Posterior cingulate gyrus (tissue), 11 donors: ENCODE measurements around the gene STK36.

ENCODE experiments used
- DNase-seq, 10 donors: peaks; one replicate each; pipeline versions ENCODE4 v3.0.0 to v3.0.0-alpha.2; 2020 to 2021; ENCODE audit warnings: mixed read lengths in 3 of 10
- intact Hi-C: fragments of 100-400 bp; cut with DNase I; formaldehyde crosslinking; loops from one replicate; pipeline ENCODE4 v1.15.1; 2023

Gene STK36

GRCh38 chr2:218671654-218672566 is at the start of gene STK36, which contains the start of gene RNF25:
STK36 (plus strand) TSS chr2:218672086; CDS start chr2:218672830, 744 bp downstream.
RNF25 (minus strand) TSS chr2:218672002; CDS start chr2:218671970, 32 bp downstream.
- intact Hi-C loops = loop anchor here (1.0 to 5.0 kb wide), 2 partner anchors 13 to 40 kb away; partner anchors contain the start of genes BCS1L, TTLL4 and ZNF142

GRCh38 chr2:218622606-218623365 is 49.1 kb upstream of the STK36 start:
- peak in 1 of 10 donors; percentile 3 for DNase-seq
- intact Hi-C loops = no loop called here

More at GRCh38 chr2:218671654-218672566, at the start of gene STK36, which contains the start of gene RNF25:
- DNase-seq = peak; percentile 83 to 98 (median 90)

GRCh38 chr2:218623366-218623705 is 48.5 kb upstream of the STK36 start:
- intact Hi-C loops = no loop called here
- no peak for DNase-seq

GRCh38 chr2:218626369-218626768 is 45.5 kb upstream of the STK36 start:
- DNase-seq = no peak

GRCh38 chr2:218627939-218628338 is 43.9 kb upstream of the STK36 start:
- intact Hi-C loops = no loop called here
- DNase-seq = no peak

More at GRCh38 chr2:218626369-218626768, 45.5 kb upstream of the STK36 start:
- intact Hi-C loops = no loop called here

GRCh38 chr2:218631837-218632236 is 40.0 kb upstream of the STK36 start:
- no peak for DNase-seq
- intact Hi-C loops = no loop called here

- peak in 1 of 10 donors; percentile 18 for DNase-seq
- intact Hi-C loops = no loop called here
Measured at GRCh38 chr2:218635719-218636118, 36.2 kb upstream of the STK36 start.

GRCh38 chr2:218638372-218638771 is 33.5 kb upstream of the STK36 start:
- intact Hi-C loops = no loop called here
- peak in 1 of 10 donors; percentile 44 for DNase-seq

- intact Hi-C loops = no loop called here
- DNase-seq = peak in 1 of 10 donors; percentile 65
Measured at GRCh38 chr2:218642121-218642656, 29.7 kb upstream of the STK36 start.

- intact Hi-C loops = no loop called here
Measured at GRCh38 chr2:218642786-218643185, 29.1 kb upstream of the STK36 start.

GRCh38 chr2:218643751-218644310 is 28.1 kb upstream of the STK36 start:
- intact Hi-C loops = no loop called here
- peak in 1 of 10 donors; percentile 55 for DNase-seq

More at GRCh38 chr2:218642786-218643185, 29.1 kb upstream of the STK36 start:
- DNase-seq = peak in 1 of 10 donors; percentile 74

- intact Hi-C loops = no loop called here
Measured at GRCh38 chr2:218644721-218645120, 27.2 kb upstream of the STK36 start.

GRCh38 chr2:218645126-218645525 is 26.8 kb upstream of the STK36 start:
- intact Hi-C loops = no loop called here
- DNase-seq = no peak

More at GRCh38 chr2:218644721-218645120, 27.2 kb upstream of the STK36 start:
- DNase-seq = peak in 1 of 10 donors; percentile 74

- intact Hi-C loops = loop anchor here (1.0 kb wide), 1 partner anchor 242 kb away; no protein-coding TSS in a partner anchor
- peak in 9 of 10 donors; percentile 36 to 91 (median 42) for DNase-seq
Measured at GRCh38 chr2:218648088-218648786, 23.6 kb upstream of the STK36 start.

GRCh38 chr2:218648787-218649100 is 23.1 kb upstream of the STK36 start:
- intact Hi-C loops = loop anchor here (1.0 kb wide), 1 partner anchor 242 kb away; no protein-coding TSS in a partner anchor
- no peak for DNase-seq

GRCh38 chr2:218655751-218656150 is 16.1 kb upstream of the STK36 start:
- intact Hi-C loops = no loop called here
- no peak for DNase-seq

GRCh38 chr2:218658671-218659257 is 13.1 kb upstream of the STK36 start:
- intact Hi-C loops = loop anchor here (1.0 kb wide), 1 partner anchor 13 kb away; no protein-coding TSS in a partner anchor

GRCh38 chr2:218659258-218659987 is 12.5 kb upstream of the STK36 start, which contains the start of the genes BCS1L and ZNF142:
BCS1L (plus strand) TSS chr2:218659683; CDS start chr2:218660988, 1,305 bp downstream.
ZNF142 (minus strand) TSS chr2:218659623; CDS start chr2:218656429, 3,194 bp downstream.
- intact Hi-C loops = loop anchor here (1.0 kb wide), 1 partner anchor 12 kb away; no protein-coding TSS in a partner anchor
- peak; percentile 88 to 99 (median 95) for DNase-seq

More at GRCh38 chr2:218658671-218659257, 13.1 kb upstream of the STK36 start:
- DNase-seq = peak in 1 of 10 donors; percentile 60
